Activated CD8-positive, alpha-beta memory T cell treated with anti-CD3 and anti-CD28 coated beads, Interleukin-2, amount 50 U/mL, for 1 hour (primary cell): ENCODE data around the gene C17orf75.

Experiments used
- DNase-seq: peaks from one replicate; pipeline ENCODE4 v3.0.0-alpha.2; 2020; ENCODE audit errors: extremely low read depth

Gene C17orf75

GRCh38 chr17:32278815-32279214, 63.2 kb downstream of the C17orf75 start:
- DNase-seq: no peak
